Mucosa of stomach (tissue), 1 donor: Measurements from ENCODE around the gene ALDH16A1.

Experiments used
- H3K27me3 ChIP-seq: one replicate; pipeline ENCODE4 v1.7.0; 2013; ENCODE audit warnings: mild to moderate bottlenecking, low read length; ENCODE audit not compliant: control insufficient read depth, insufficient read depth
- H3K36me3 ChIP-seq: one replicate; pipeline ENCODE4 v1.7.0; 2013; ENCODE audit warnings: low read length; ENCODE audit not compliant: control insufficient read depth, insufficient read depth
- H3K4me1 ChIP-seq: one replicate; pipeline ENCODE4 v1.7.0; 2013; ENCODE audit warnings: mild to moderate bottlenecking, low read length; ENCODE audit not compliant: control insufficient read depth, insufficient read depth
- H3K4me3 ChIP-seq: one replicate; pipeline ENCODE4 v1.7.0; 2013; ENCODE audit warnings: low read length
- H3K9ac ChIP-seq: one replicate; pipeline ENCODE4 v1.7.0; 2013; ENCODE audit warnings: mild to moderate bottlenecking, low read length, moderate library complexity
- H3K9me3 ChIP-seq: one replicate; pipeline ENCODE4 v1.7.0; 2013; ENCODE audit warnings: mild to moderate bottlenecking, low read length, moderate library complexity; ENCODE audit not compliant: control insufficient read depth
- donor health status: Pancreatic carcinoma.

Gene ALDH16A1

GRCh38 chr19:49417088-49417487 lies 35.9 kb upstream of the ALDH16A1 start:
- H3K9me3 ChIP-seq: no peaks in the 10 kb centered on the region
- no peaks in the 10 kb centered on the region for H3K36me3 ChIP-seq
- H3K4me3 ChIP-seq: no peak overlapping the region
- H3K4me1 ChIP-seq: peaks cover 8% of the 10 kb centered on the region
- no peak overlapping the region for H3K9ac ChIP-seq
- peaks cover 48% of the 10 kb centered on the region for H3K27me3 ChIP-seq

DNA sequence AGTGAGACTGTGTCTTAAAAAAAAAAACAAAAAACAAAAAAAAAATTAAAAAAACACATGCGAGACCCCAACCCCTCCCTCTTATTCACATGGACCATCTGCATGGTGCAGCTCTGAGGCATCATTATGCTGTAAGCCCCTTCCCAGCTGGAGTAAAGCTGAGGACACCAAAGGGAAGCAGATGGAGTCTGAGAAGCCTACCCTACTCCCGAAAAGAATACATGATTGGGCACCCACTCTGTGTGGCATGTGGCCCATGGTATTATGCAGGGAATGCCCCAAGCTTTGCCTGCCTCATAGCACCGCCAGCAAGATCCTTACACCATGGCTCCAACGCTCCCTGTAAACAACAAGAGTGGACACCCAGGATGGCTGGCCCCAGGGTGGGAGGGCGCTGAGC lies 34.5 kb upstream of the ALDH16A1 start:
- no peak overlapping the region for H3K4me3 ChIP-seq
- H3K4me1 ChIP-seq: peaks cover 8% of the 10 kb centered on the region
- H3K9ac ChIP-seq: no peak overlapping the region
- H3K27me3 ChIP-seq: peaks cover 58% of the 10 kb centered on the region
- no peaks in the 10 kb centered on the region for H3K9me3 ChIP-seq
- no peaks in the 10 kb centered on the region for H3K36me3 ChIP-seq

- no peak overlapping the region for H3K9ac ChIP-seq
- H3K4me1 ChIP-seq: peaks cover 8% of the 10 kb centered on the region
- H3K4me3 ChIP-seq: no peak overlapping the region
- no peaks in the 10 kb centered on the region for H3K36me3 ChIP-seq
- no peaks in the 10 kb centered on the region for H3K9me3 ChIP-seq
- H3K27me3 ChIP-seq: peaks cover 65% of the 10 kb centered on the region
Observed at GRCh38 chr19:49419173-49419572, 33.9 kb upstream of the ALDH16A1 start.

DNA sequence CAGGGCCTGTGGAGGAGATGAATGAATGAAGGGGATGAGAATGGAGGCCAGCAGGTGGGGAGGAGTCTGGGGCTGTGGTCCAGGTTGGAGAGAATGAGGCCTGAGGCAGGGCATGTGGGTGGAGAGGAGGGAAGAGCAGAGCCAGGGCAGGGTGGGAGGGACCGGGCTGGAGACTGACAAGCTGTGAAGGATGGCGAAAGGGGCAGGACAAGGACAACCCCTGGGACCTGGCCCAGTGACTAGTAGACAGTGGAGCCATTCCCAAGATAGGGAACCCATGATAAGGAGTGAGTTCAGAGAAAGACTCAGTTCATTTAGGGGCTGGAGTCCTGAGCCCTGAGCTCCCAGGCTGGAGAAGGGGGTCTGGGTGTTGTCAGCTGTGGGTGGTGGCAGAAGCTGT lies 32.8 kb upstream of the ALDH16A1 start:
- no peak overlapping the region for H3K4me3 ChIP-seq
- no peaks in the 10 kb centered on the region for H3K36me3 ChIP-seq
- peaks cover 73% of the 10 kb centered on the region for H3K27me3 ChIP-seq
- H3K9me3 ChIP-seq: no peaks in the 10 kb centered on the region
- H3K4me1 ChIP-seq: peaks cover 8% of the 10 kb centered on the region
- no peak overlapping the region for H3K9ac ChIP-seq

- no peaks in the 10 kb centered on the region for H3K9me3 ChIP-seq
- no peak overlapping the region for H3K4me3 ChIP-seq
- peaks cover 84% of the 10 kb centered on the region for H3K27me3 ChIP-seq
- H3K4me1 ChIP-seq: peaks cover 8% of the 10 kb centered on the region
- H3K36me3 ChIP-seq: no peaks in the 10 kb centered on the region
- no peak overlapping the region for H3K9ac ChIP-seq
Observed at GRCh38 chr19:49421039-49421877, 31.8 kb upstream of the ALDH16A1 start.

GRCh38 chr19:49421878-49422202 lies 31.2 kb upstream of the ALDH16A1 start:
- H3K27me3 ChIP-seq: peaks cover 89% of the 10 kb centered on the region
- H3K9ac ChIP-seq: no peak overlapping the region
- no peaks in the 10 kb centered on the region for H3K36me3 ChIP-seq
- peaks cover 8% of the 10 kb centered on the region for H3K4me1 ChIP-seq
- no peak overlapping the region for H3K4me3 ChIP-seq
- no peaks in the 10 kb centered on the region for H3K9me3 ChIP-seq

DNA sequence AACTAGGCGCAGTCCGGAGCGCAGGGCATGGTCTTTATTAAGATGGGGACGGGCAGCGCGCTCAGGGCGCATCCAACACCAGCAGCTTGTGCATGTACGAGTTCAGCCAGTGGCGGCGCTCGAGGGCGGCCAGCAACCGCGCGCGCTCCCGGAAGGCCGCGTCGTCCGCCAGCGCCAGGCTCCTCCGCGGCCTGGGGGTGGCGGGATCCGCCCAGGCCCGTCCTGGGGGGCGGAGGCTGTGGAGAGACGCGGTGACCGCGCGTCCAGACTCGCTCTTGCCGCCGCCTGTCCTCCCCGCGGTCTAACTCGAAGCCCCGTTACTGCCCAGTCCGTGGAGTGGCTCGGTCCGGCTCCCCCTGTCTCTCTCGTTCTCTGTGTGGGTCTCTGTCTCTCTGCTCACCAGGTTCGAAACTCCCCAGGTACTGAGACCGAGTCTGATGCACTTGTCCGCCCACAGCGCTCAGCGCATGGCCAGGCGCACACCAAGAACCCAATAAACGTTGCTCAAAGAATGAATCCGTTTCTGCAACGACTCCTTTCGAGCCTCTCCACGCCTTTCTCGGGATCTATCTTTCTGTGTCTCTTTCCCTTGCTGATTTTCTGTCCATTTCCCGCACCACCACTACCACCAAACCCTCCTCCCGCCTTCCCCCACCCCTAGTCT lies 30.5 kb upstream of the ALDH16A1 start:
- Histone ChIP-seq H3K4me1 (peaks cover 8% of the 10 kb centered on the region), H3K9ac (no peak overlapping the region), H3K27me3 (peaks cover 90% of the 10 kb centered on the region), H3K9me3 (no peaks in the 10 kb centered on the region), H3K36me3 (no peaks in the 10 kb centered on the region), H3K4me3 (no peak overlapping the region)

- Histone ChIP-seq H3K9me3 (no peaks in the 10 kb centered on the region), H3K4me1 (peaks cover 14% of the 10 kb centered on the region), H3K27me3 (peaks cover 94% of the 10 kb centered on the region), H3K9ac (no peak within 1 kb of the TSS), H3K36me3 (no peaks in the 10 kb centered on the region), H3K4me3 (no peak within 1 kb of the TSS)
Observed at GRCh38 chr19:49423071-49423984, 29.7 kb upstream of the ALDH16A1 start, which contains the start of gene PTH2. TSS of gene PTH2 (minus strand) at chr19:49423441. CDS start at chr19:49423339, 102 bp downstream.

- Histone ChIP-seq H3K9ac (no peak overlapping the region), H3K36me3 (no peaks in the 10 kb centered on the region), H3K4me3 (no peak overlapping the region), H3K27me3 (peaks cover 97% of the 10 kb centered on the region), H3K9me3 (no peaks in the 10 kb centered on the region), H3K4me1 (peaks cover 16% of the 10 kb centered on the region)
Observed at GRCh38 chr19:49423985-49424303, 29.1 kb upstream of the ALDH16A1 start.

GRCh38 chr19:49425178-49425577 lies 27.8 kb upstream of the ALDH16A1 start, which contains the start of gene GFY:
TSS of gene GFY (plus strand) at chr19:49425388. CDS start at chr19:49426431, 1,043 bp downstream.
- H3K36me3 ChIP-seq: no peaks in the 10 kb centered on the region
- peaks cover 16% of the 10 kb centered on the region for H3K4me1 ChIP-seq

DNA sequence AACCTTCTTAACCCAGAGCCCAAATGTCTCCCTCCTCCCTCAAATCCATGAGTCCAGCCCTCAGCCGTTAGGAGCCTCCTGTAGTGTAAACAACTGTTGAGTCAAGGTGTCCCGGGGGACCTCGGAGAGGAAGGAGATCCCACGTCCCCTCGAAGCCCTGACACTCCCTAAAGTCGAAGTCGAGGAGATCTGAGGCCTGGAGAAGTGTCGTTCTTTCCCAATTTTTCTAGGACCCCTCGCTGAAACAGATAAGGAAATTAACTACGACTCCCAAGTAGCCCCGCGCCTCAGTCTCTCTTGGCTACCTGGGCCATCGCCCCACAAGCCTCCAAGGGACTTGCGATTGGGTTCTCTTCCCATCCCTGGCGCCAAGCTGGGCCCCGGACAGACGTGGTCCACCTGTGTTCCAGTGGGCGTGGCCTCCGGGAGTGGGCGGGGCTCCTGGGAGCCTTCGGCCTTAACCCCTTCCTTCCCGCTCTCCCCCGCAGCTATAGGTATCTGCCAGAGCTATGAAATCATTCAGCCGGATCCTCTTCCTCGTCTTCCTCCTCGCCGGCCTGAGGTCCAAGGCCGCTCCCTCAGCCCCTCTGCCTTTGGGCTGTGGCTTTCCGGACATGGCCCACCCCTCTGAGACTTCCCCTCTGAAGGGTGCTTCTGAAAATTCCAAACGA lies 27.0 kb upstream of the ALDH16A1 start:
- Histone ChIP-seq H3K27me3 (peaks cover 97% of the 10 kb centered on the region), H3K9ac (no peak overlapping the region), H3K4me1 (peaks cover 14% of the 10 kb centered on the region), H3K9me3 (no peaks in the 10 kb centered on the region), H3K36me3 (no peaks in the 10 kb centered on the region), H3K4me3 (no peak overlapping the region)

More at GRCh38 chr19:49425178-49425577, 27.8 kb upstream of the ALDH16A1 start, which contains the start of gene GFY:
- Histone ChIP-seq H3K9ac (no peak within 1 kb of the TSS), H3K9me3 (no peaks in the 10 kb centered on the region), H3K27me3 (peaks cover 97% of the 10 kb centered on the region), H3K4me3 (no peak within 1 kb of the TSS)
